Midbrain (tissue), 1 donor: ENCODE measurements around the gene HOXD12.

Source experiments
- DNase-seq: peaks from one replicate; lab custom pipeline; 2025; lab: John Stamatoyannopoulos, UW

Gene HOXD12

DNA sequence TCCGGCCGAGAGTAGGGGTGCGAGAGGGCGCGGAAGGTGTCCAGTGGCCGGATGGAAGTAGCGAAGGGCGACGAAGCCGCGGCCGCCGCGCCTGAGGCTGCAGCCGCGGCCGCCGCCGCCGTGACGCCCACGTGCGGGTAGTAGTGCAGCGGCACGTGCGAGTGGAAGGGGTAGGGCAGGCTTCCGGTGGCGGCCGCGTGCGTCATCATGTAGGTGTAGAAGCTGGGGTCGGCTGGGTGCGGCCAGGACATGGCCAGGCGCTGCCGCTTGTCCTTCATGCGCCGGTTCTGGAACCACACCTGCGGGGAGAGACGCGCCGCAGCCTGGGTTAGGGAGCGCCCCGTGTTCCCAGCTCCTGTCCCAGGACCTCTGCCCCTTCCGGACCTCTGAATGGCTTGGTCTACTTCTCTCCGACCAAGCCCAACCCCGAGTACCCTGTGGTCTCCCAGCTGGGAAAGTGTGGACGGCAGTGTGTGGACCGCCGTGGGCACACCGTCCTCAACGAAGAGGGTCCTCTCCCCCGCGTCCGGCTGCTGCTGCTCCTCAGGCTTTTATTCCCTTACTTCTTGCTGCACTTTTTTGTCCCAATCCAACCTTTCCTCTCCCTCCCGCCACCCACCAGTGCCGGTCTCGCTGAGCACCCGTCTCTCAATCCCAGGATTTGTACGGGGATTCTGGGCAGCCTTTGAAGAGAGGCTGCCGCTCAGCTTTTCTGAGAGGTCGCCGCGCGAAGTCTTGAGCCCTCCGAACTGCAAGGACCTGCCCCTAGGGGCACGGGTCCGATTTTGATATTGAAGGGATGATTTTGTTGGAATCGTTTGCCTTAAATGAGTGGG is 18.8 kb upstream of the HOXD12 start:
- no peak for DNase-seq

DNA sequence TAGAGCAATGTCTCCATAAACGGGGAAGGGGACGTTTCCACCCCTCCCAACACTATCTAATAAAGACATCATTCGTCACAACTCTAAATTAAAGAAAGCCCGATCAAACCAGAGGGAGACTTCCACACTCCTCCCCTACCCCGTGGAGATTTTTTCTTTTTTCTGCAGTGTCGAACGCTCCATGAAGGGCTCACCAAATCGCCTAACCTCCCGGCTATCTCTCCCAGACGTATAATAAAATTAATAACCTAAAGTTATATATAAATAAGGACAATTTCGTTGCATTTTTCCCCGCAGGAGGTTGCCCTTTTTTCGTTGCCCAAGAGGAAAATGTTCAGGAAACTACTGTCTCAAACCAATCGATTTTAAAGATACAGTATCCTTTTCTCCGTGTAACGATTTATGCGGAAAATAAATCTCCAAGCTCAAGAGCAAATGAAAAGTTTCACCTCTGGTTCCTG is 18.2 kb upstream of the HOXD12 start:
- no peak for DNase-seq

DNA sequence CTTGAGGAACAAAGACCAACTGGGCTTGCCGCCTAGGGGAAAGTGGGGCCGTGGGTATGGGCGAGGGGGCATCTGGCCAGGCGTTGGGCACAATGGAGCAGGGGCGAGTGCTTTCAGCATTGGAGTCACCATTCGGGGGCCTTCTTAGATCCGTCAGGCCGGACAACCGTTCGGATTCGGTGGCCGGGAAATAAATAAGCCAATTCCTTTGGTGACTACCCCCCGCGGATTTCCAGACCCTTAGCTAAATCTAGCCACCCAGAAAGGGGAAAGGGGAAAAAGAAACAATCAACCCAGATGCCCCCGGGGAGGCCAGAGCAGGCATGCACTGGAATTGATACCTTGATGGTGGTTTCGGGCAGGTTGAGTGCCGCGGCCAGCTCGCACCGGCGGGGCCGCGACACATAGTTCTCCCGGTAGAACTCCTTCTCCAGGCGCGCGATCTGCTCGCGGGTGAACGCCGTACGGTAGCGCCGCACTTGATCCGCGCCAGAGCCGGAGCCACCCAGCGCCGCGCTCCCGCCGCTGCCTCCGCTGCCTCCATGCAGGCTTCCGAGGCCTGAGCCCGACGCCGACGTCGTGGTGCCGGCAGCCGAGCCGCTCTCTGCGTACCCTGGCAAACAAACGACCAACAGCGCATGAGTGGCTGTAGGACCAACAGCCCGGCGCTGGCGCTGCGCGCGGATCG is 17.6 kb upstream of the HOXD12 start:
- DNase-seq, result no peak

DNA sequence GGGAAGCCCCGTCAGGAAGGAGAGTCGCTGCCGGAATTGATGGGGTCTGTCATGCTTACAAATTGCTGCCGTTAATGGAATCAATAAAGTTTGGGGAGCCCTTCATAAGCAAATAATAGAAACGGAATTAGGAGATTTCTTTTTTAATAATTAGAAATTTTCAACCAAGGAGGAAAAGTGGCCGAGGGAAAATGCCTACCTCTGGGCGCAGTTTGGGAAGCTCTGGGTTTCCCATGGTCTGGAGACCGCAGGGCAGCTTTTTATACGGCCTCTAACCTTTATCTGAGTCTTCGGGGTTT is 17.1 kb upstream of the HOXD12 start:
- no peak for DNase-seq

- DNase-seq, result no peak
Measured at GRCh38 chr2:176082824-176083751, 16.5 kb upstream of the HOXD12 start.

DNA sequence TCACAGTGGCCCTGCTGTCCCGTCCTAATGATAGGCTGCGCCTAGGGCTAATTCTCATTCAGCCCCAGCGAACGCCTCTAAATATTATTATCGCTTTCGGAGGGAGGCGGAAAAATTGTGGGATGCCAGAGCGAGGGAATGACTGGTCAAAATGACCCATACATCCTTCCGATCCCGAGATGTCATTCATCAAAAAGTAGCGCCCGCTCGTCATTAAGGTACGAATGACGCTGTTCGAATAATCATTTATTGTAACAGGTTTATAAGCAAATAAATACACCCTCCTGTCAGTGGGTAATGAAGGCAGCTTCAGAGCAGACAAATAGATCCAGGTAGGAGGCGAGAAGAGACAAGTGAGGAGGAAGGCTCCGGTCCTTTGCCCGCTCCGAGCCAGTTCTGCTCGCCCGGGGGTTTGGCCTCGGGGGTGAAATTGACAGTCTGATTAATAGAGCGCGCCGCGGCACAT is 15.8 kb upstream of the HOXD12 start, which contains the start of gene EVX2:
TSS of gene EVX2 (minus strand) at position 167 of the 466 bp plus-strand sequence. CDS start 186 bp downstream, outside the sequence.
- DNase-seq, result no peak

DNA sequence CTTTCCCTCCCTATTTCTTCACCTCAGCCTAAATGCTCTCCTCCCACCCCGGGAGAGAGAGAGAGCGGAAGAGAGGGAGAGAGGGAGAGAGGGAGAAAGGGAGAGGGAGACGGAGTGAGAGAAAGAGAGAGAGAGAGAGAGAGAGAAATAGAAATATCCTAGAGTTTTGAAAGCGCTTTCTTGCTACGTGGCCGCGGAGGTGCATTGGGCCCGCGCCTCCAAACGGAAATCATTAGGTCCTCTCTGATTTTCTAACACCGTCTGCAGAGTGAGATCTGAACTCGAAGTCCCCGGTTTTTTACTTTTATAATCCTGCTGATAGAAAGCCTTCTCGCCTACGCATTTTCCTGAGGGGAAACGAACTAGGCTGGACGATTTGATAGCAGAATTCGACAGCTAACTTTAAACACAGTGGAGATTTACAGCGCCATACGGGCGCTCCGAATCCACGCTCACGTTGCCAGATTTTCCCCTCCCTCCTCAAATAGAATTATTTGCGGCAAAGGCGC is 14.9 kb upstream of the HOXD12 start:
- no peak for DNase-seq

DNA sequence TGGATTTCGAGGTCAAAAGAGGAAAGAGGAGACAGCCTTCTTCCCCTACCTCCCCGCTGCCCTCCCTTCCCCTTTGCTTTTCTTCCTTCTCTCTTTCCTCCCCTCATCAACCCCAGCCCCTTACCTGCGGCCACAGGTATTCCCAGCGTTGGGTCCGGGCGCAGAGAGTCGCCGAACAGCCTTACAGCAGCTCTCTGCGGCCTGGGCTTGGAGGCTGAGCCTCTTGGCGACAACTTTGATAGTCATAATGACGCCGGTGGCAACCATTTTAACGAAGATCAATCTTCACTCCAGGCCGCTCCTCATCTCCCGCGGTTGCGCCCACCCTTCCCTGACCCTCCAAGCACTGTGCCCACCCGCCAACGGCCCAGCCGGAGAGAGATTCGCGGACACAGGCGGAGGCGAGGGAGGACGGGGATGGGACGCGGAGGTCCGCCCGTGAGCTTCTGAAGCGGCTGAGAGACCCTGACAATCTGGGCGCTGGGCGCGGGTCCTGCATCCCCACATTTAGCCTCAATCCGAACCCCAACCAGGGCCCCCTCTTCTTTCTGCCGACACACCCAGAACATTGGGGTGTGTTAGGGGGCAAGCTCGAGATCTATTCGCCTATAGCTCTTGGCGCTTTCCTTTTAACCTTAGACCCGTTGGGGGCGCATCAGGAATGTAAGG is 14.3 kb upstream of the HOXD12 start:
- no peak for DNase-seq

- peak; percentile 63 for DNase-seq
Measured at GRCh38 chr2:176085861-176086771, 13.5 kb upstream of the HOXD12 start.

DNA sequence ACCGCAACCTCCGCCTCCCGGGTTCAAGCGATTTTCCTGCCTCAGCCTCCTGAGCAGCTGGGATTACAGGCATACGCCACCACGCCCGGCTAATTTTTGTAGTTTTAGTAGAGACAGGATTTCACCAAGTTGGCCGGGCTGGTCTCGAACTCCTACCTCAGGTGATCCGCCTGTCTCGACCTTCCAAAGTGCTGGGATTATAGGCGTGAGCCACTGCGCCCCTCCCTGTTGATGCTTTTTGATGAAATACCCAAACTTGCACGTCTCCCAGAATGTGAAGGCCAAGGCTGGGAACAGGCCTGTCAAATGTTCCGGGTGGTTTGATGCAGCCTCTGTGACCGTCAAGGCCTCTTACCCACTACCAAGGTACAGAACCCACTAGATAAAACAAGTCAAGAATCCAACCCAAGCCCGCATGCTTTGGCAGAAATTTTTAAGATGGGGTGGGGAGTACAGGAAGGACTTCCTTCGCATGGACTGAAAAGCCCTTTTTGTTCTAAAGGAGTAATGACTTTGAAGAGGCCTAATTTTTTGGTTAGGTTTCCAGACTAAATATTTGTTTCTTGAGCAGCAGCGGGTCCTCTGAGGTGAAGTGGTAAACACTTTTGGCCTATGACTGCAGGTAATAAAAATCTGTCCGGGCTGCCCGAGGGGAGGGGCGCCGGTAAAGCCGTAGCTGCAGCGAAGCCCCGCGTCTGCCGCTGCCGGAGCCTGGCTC is 12.1 kb upstream of the HOXD12 start:
- DNase-seq, result no peak

DNA sequence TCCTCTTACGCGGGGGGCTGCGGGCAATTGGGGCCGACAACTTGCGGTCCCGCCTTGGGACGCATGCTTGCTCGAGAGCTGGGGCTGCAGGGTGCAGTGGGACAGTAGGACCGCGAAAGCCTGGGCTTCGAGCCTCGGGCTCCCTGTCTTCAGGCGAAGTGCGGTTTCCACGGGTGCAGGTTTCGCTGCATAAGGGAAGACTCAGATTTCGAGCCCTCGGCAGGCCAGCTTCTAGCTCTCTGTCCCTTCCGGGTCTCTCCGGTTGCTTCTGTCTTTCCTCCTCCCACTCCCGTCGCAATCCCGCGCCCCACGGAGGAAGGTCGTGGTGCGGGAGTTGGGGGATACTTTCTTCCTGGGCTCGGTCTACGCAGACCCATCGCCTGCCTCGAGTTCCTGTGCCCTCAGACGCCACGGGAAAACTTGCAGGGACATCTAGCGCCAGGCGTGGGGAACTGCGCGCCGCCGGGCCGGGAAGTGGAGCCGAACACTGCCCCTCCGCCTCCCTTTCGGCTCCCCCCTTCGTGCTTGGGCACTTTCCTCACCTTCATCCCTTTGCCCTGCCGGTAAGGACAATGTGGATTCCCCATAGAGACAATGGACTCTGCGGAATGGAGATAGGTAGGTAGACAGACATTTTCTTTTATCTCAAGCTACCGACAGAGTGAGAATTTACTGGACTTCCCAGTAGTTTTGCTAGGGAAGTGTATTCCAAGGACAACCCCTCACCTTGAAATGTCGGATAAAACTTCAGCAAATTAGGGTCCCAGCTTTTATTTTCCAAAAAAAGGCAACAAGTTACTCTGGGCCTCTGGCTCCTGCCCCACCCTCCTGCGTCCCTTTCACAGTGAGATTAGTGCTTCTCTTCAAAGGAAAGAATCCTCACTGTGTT is 11.3 kb upstream of the HOXD12 start:
- DNase-seq, result peak; percentile 5

GRCh38 chr2:176088937-176089842 is 10.4 kb upstream of the HOXD12 start:
- no peak for DNase-seq

DNA sequence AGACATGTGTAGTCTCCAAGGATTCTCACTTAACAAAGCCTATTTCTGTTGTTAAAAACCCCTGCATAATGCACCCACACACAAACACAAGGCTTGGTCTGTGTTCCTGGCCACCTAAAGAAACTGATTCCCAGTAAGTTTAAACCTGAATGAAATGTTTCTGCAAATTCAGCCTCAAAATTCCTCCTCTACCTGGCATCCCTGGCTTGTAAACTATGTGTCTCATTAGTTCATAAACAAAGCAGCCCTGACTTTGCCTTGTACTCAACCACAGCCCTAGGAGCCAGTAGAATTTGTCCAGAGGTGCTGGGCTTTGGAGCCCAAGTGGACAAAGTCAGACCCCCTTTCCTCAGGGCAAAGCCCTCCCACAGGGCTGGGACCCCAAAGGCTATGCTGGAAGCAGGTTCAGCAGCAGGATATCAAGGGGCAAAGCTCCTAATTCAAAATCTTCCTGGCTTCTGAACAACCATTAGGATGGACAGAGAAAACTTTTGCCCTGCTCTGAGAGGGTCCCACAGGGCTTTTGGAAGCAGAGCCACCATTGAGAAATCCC is 9.7 kb upstream of the HOXD12 start:
- DNase-seq, result no peak

DNA sequence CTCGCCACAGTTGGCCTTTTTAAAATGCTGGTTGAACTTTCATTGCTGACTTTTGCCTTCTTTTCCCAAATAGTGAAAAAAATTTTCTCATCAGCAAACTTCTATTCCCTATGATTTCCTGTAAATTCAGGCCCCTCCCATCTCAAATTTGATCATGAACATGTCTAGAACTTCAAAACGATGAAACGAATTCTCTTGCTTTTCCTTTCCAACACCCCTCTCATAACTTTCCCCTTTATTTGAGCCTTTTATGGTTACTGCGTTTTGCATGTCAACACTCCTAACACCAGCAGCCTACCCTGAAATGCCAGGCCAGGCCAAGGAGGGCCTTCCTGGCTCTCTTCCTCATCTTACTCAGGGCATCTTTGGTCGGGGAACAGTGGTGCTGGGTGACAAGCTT is 8.7 kb upstream of the HOXD12 start:
- DNase-seq, result no peak

DNA sequence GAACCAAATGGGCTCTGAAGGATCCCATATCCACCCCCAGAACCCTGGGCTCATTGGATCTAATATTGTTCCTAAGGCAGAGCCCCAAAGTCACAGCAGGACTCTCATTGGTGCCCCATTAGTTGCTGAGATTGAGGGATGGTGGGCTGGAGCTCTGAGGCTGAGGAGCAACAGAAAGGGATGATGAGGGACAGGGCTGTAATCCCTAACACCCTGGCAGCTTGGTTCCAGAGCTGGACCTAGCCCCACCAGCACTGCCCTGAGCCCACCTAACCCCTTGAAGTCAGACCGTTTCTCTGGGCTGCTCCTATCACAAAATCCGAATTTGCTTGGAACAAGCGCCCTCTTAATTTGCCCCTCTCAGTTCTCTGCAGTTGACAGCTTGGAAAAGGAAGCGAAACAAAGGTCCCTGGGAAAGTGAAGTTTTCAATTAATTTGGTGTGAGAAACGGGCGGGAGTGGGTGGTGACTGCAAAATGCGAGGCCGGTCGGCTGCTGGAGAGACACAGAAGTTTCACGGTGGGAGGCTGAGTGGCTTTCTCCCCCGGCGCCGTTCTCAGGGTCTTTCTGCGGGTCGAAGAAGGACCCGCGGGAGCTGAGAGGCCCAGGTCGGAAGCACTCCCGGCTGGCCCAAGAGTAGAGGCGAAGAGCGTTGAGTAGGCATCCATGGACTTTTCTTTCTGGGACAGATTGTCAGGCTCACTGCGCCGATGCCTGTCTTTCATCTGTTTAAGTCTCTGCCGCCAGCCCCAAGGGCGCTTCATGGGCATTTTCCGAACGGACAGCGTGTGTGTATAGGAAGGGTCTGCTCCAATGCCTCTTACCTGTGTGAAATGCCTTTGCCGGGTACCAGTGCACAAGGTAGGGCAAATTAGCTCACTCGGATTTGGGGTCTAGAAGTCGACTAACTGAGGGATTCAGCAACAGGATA is 8.0 kb upstream of the HOXD12 start:
- DNase-seq, result no peak
